ENCODE results near the gene RPL18A.
A peak's percentile ranks its signal among the peaks of the same experiment; 100 is the strongest.

RPL18A gene

DNA sequence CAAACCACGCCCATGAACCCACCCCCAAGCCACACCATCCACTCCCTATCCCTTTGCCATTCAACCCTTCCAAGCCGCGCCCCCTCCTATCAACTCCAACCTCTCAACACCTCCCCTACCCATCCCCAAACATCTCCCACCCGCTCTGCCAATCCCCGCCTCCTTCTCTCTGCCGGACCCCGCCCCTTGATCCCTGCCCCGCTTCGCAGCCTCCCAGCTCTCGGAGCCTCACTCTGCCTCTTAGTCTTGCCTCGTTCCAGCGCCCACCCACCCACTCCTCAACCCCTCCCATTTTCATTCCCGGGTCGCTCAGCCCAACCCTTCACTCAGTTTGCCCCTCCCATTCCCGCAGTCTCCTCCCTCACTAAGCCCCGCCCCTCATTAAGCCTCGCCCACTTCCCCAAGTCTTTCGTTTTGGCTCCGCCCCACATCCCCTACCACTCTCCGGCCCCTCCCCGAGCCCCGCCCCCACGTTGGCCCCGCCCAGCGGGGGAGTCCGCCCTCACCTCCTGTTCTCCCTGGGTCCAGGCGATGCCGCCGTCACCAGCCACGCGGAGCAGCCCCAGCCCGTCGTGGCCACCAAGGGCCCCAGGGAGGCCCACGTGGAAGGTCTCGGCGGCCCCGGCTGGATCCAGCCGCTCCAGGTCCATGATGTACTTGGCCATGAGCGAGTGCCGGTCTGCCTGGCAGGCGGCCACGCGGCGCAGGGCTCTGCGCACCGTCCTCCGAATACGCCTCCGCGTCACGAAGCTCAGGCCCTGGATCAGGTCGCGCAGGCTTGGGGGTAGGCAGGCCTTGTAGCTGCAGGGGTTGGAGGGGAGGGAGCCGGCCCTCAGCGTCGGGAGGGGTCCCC lies 17.7 kb upstream of the RPL18A start:
- peak; percentile 57 for DNase-seq (ENCODE audit: low read depth, low spot score)

DNA sequence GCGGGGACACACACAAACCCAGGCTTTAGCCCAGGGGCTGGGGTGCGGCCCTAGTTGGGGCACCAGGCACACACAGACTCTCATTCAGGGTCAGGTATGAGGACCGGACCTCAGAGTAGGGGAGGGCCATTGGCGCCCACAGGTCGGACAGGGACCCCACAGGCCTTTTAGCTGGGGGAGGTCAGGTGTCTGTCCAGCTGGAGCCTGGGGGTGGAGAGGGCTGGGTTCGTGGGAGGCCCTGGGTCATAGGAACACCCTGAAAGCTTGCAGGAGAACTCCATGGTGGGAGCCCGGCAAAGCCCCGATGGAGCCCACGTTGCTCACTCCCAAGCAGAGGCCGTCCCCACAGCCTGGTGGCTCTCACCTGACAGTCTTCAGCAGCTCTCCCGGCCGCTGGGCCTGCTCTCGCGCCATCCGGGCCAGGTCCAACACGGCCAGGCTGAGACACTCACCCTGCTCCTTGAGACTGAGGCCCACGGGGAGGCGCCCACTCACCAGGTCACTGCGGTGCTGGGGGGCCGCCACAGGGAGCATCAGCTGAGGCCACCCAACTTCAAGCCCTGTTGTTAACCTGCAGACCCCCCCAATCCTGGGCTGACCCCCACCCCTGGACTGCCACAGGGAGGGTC lies 16.9 kb upstream of the RPL18A start:
- no peak for DNase-seq (ENCODE audit: low read depth, low spot score)

DNA sequence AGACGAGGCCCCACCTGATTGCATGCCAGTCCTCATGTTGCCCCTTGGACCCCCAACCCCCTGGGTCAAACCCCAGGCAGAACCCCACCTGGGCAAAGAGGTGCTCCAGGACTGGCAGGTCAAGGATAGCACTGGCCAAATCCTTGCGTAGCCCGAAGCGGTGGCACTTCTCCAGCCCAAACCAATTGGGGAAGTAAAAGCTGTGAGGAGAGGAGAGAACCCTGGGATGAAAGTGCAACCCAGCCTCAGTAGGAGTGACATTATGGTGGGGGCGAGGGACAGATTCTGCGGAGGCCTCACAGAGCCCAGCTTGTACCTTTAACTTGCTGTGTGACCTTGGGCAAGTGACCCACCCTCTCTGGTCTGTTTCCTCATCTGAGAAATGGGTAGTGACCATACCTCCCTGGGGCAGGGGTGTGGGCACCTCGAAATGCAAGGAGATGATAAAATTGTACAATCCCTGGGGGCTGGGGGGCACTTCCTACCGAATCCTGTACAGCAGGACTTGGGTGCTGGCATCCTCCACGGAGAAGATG lies 16.4 kb upstream of the RPL18A start:
- no peak for DNase-seq (ENCODE audit: low read depth, low spot score)

DNA sequence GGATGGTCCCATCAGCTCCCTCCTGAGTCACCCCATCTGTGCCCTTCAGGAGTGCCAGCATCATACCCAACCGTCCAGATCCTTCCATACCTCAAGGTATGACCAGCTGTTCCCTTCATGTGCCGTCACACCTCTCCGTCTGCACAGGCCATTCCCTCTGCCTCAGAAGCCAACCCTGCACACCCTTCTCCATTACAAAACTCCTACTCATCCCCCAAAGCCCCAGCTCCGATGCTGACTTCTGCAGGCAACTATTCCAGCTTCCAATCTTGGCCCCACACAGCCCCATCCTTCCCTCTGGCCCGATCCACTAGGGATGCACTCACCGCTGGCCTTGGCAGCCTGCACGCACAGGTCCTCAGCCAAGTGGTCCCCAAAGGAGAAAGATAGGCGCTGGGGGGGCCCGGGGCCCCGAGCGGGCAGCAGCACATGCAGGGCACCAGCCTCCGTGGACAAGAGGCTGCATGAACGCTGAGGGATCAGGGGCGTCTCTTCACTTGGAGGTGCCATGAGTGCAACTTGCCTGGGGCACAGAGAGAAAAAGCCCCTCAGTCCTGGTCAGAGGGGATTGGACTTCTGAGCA lies 15.7 kb upstream of the RPL18A start:
- DNase-seq (ENCODE audit: low read depth, low spot score) = no peak

DNA sequence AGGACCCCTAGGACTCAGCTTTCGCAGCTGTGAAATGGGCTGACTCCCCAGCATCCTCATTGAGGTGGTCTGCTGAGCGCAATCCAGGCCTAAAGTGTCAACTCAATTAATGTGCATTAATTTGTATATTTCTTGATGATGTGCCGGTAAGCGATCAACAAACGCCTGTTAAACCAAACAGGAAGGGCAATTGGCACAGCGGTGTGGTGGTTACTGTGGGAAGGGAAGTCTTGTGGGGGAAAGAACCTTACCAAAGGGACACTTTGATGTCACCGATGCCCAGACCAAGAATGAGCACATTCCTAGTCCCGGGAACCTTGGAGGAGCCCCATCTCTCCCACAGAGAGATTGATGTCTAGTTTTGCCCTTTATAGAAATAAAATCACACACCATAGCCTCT lies 13.6 kb upstream of the RPL18A start:
- DNase-seq (ENCODE audit: low read depth, low spot score) = no peak

DNA sequence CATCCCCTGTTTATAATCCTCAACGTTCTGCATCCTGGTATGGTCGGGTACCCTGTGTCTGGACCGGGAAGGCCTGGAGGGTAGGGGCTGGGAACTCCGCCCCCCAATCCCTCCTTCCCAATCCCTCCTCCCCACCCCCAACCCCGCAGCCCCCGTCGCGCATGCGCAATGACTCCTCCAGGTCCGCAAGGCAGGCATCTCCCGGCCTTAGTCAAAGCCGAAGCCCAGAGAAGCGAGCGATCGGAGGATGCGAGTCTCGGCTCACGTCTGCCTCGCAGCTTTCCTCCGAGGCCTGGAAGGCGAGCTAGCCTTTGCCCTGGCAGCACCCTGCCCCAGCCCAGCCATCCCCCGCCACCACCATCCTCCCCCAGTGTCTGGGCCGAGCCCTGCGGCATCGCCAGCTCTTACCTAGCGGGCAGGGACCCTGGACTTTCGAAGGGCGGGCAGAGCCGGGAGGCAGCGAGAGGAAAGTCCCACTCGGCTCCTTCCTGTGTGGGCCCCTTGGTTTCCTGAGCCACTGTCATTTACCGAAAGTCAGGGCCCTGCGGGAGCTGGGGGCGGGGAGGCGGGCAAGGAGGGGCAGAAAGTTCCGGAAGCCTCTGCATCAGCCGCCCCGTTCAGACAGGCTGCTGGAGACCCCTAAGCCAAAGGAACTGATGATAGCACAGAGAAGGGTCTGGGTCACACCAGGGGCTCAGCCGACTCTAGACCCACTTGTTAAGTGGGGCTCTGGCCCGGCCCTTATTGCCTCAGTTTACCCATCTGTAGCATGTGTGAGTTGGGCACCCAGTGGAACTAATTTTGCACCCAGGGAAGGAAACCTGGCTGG lies 12.0 kb upstream of the RPL18A start, which contains the start of gene JAK3:
TSS of gene JAK3 (minus strand) at position 445 of the 829 bp plus-strand sequence. CDS start 3,565 bp downstream, outside the sequence.
- no peak for DNase-seq (ENCODE audit: low read depth, low spot score)

DNA sequence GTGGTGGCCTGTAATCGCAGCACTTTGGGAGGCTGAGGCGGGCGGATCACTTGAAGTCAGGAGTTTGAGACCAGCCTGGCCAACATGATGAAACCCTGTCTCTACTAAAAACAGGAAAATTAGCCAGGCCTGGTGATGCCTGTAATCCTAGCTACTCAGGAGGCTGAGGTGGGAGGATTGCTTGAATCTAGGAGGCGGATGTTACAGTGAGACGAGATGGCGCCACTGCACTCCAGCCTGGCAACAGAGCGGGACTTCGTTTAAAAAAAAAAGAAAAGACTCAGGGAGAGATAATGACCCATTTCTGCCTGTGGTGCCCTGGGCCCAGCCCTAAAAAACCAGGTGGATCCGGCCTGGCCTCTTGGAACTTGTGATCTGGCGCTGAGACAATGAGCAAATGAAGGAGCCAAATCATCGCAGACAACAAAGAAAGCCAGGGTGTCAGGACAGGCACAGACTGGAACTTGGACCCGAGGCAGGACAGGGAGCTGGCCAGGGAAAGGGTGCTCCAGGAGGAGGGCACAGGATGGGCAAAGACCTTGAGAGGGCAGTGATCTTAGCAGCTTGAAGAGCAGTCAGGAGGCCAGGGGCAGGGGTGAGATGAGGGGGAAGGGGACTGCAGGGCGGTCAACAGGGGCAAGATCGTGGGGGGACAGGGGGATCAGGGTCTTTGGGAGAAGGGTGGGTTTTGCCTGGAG lies 11.0 kb upstream of the RPL18A start:
- no peak for DNase-seq (ENCODE audit: low read depth, low spot score)

DNA sequence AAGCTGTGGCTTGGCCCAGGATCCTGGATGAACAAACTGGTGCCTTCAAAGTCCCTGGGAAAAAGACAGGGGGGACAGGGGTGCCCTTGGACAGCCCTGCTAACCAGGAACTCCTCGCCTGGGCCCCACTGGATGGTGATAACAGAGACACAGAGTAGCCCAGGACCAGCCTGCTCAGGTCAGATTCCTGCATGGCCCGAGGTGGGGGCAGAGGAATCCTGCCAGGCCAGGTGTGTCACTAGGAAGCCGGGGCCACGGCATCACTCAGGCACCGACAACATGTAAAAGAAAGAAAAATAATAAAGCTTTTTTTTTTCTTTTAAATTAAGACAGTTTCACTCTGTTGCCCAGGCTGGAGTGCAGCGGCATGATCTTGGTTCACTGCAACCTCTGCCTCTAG lies 5.6 kb upstream of the RPL18A start:
- no peak for DNase-seq (ENCODE audit: low read depth, low spot score)

DNA sequence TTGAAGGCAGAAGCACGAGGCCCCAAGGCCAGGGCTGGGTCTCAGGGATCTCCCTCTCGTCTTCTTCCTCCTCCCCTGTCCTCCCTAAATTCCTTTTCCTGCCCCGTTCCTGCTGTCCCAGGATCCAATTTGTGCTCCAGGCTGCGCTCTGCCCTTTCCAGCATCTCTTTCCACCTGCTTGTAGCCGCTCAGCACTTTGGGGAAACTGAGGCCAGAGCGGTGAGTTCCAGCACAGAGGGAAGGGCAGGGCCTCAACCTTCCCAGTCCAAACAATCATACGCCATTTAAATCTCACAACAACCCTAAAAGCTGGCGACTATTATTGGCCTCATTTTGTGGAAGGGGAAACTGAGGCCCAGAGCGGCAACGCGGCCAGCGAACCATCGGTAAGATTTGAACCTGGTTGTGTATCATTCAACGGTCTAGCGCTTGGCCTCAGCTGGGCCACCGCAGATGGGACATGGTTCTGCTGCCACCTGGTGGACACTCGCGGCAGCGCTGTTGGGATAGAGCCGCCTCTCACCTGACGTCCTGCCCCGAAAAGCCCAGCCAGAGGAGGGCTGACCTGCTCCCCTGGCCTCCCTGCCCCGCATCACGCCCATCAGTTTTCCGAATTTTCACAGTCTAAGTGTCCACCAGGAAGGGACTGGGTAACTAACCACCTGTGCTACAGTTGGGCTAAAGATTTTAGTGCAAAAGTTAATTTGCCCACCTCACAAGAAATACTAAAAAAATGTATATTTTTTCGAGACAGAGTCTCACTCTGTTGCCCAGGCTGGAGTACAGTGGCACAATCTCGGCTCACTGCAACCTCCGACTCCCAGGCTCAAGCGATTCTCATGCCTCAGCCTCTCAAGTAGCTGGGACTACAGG lies 4.2 kb upstream of the RPL18A start:
- no peak for DNase-seq (ENCODE audit: low read depth, low spot score)

DNA sequence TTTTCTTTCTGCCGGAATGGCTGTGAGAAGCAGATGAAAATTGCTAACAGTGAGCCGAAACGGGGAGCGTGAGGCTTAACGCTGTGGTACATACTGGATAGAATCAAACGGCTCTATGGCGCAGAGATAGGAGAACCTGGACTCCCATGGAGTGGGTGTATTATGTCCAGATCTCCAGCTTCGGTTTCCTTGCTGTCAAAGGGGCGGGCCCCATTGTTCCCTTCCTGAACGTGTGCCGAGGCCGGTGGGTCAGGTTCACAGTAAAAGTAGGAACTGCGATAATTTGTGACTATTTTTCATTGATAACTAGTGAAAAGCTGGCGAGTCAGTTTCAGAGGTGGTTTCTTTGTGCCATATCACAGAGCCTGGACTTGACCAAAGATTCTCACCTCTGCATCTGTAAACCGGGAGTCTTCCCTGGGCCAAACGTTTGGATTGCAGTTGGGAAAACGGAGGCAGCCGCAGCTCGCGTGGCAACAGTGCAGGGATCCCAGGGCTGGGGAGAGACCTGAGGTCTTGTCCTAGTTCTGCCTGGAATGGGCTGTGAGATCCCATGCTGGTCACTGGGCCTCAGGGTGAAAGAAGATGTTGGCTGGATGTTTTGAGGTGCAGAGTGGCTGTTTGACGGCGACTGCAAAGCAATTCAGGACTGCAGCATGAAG lies 752 bp downstream of the RPL18A start:
- no peak for DNase-seq (ENCODE audit: low read depth, low spot score)

DNA sequence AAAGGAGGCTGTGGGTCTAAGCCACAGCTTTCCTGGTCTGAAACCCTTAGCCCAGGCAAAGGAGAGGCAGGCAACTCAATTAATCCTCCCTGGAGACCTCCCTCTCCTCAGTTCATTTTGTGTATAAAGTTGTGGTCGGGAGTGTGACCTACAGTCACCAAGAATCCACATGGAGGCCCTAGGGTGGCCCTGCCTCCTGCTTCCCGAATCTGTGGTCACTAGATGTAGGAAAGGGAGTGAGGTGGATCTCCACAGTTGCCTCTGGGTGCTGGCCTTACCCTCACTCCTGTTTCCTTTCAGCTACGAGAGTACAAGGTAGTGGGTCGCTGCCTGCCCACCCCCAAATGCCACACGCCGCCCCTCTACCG lies 1.3 kb downstream of the RPL18A start:
- no peak for DNase-seq (ENCODE audit: low read depth, low spot score)

DNA sequence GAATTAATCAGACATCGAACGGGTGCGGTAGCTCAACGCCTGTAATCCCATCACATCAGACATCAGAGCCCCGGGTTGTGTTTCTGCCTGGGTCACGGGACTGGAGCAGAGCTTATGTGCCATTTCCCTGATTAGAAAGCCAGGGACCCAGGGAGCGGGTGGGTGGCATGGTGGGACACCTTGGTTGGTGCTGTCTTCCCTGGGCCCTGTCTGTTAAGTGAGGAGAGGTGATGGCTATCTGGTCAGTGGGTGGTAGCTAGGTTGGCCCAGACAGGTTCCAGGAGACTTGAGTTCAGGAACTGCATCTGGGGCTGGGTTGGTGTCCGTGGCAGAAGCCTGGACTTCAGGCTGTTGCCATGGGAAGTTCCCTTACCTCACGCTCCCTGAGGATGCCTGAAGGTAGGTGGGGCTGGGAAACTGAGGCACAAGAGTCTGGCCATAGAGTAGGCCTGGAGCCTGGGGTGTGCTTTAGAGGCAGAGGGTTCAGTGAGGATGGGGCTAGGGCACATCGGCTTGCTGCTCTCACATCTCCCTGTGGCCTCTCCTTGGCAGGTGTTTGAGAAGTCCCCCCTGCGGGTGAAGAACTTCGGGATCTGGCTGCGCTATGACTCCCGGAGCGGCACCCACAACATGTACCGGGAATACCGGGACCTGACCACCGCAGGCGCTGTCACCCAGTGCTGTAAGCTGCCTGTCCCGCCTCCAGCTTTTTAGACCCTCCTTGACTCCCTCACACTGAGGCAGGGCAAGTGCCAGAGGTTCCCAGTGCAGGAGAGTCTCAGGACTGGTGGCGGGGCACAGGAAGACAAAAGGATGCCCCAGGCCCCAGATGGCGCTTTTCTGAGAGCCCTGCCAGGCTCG lies 2.1 kb downstream of the RPL18A start:
- no peak for DNase-seq (ENCODE audit: low read depth, low spot score)

DNA sequence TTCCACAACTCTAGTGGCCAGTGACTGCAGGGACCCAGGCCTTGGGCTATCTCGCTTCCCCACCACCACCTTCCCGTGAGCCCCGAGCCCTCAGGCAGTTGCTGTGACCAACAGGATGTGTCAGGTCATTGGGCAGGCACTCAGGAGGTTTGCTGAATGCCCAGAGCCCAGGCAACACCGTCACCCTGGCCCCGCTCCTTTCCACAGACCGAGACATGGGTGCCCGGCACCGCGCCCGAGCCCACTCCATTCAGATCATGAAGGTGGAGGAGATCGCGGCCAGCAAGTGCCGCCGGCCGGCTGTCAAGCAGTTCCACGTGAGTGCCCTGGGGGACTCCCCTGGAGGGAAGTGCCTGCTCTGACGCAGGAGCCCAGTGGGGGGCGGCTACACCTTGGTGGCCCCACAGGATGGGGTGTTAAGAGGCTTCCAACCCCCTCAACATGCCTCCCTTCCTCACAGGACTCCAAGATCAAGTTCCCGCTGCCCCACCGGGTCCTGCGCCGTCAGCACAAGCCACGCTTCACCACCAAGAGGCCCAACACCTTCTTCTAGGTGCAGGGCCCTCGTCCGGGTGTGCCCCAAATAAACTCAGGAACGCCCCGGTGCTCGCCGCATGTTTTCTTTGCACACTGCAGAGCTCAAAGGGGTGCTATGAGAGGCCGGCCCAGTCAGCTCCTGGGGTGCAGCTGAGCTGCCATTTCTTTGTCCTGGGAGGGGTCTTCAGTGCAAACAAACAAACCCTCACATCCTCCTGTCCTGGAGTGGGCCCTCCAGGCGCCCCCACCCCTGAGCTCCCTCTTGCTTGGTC lies 3.2 kb downstream of the RPL18A start:
- no peak for DNase-seq (ENCODE audit: low read depth, low spot score)

DNA sequence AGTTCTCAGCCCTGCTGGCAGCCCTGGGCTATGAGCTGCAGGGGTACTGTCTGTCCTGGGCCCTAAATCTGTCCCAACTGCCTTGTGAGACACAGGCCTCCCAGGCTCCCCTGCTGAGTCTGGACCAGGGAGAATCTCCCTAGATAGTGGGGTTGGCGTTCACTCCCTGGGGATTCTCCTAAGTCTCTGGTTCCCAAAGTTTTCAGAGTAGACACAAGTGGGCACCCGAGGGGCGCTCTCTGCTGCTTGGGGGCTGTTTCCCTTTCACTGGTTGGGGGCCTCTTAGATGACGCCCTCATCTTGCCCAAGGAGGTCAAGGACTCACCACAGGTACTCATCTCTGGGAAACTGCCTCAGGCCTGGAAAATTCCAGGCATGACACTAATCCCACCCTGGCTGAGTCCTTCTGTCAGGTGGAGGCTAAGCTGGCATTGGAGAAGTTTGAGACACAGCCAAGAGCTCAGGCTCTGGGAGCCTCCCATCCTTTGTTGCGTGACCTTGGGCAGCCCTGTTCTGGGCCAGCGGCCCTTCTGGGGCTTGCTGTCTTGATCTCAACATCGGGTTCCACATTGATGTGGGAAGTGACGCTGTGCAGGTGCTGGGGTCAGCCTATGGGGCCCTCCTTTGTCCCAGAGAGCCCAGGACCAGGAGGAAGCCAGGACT lies 3.9 kb downstream of the RPL18A start:
- no peak for DNase-seq (ENCODE audit: low read depth, low spot score)

DNA sequence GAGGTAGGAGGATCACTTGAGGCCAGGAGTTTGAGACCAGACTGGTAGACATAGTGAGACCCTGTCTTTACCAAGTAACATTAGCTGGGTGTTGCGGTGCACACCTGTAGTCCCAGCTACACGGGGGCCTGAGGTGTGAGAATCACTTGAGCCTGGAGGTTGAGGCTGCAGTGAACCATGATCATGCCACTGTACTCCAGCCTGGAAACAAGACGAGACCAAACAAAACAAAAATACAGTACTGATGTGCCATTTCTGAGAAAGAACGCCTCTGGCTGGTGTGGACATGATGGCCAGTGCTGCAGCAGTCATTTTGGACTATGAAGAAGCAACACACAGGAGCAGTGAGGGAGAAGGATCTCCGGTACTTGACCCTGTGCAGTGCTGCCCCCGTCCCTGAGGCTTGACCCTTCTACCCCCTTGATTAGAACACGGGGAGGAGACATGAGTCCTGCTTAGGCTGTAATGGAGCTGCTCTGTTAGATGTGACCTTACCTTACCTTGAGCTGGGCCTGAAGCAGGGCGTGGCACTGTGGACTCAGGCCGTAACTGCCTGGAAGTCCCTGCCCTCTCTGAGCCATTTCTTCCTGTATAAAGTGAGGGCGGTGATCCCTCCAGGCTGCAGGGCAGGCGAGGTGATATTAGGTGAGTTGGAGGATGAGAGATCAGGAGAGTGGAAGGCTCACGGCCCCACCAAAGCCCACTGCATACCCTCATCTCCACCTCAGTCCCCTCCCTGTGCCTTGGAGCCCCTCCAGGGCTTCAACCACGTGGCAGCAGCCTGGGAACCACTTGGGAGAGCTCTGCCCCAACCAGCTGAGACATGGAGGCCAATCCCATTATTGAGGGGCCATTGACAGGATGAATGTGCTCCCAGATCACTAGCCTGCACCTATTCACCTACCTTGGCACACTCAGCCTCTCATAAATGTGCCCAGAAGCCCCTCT lies 5.9 kb downstream of the RPL18A start:
- DNase-seq (ENCODE audit: low read depth, low spot score) = no peak

DNA sequence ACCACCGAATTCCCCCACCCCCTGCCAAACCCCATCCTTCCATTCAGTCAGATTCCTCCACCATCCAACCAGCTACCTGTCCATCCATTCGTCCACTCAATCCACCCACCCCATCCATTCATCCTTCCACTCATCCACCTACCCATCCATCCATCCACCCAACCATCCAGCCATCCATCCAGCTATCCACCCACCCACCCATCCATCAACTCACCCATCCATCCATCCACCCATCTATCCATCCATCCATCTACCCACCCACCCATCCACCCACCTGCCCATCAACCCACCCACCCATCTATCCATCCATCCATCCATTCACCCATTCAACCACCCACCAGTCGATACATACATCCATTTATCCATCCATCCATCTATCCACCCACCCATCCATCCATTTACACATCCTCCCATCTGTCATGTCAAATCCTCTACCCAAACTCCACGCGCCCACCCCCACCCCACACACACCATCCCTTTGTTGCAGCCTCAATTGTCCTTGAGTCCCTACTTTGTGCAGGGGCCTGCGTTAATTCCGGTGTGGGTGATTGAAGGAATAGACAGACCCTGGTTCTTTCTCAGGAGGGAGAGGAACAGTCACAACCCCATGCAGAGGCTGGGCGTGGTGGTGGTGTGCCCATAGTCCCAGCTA lies 6.7 kb downstream of the RPL18A start:
- no peak for DNase-seq (ENCODE audit: low read depth, low spot score)
